ENCODE measurements around the gene CLCN5.

The CLCN5 gene

DNA sequence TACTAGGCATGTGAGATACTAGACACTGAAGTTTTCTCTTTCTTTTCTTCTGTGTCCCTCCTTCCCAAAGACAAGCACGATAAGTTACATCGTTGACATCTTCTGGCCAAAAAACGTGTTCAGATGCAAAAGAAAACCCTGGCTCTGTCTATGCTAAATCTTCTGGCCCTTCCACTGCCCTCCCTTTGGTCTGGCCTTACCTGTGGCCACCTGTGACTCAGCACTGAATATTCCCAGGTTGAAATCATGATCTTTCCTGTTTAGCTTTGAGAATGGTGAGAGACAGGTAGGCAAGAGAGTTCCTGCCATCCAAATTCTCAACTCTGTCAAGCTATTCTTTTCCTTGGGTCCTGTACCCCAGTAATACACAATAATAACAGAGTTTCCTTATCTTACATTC lies 12.3 kb downstream of the CLCN5 start:
- DNase-seq: no peak

DNA sequence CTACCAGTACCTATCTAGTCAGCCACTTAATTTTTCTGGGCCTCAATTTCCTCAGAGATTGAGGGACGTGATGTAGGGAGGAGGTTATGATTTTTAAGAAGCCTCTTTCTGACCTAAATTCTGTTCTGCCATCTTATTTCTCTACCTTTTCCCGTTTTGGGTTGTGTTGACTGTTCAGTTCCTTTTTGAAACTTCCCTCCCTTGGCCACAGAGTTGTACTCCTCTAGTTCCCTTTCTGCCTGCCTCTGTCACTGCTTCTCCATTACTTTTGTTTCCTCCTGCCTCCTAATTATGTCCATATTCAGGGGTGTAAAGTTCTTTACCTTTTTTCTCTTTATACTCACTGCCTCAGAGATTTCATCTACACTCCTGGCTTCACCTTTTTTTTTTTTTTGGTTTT lies 25.4 kb downstream of the CLCN5 start:
- no peak for DNase-seq

DNA sequence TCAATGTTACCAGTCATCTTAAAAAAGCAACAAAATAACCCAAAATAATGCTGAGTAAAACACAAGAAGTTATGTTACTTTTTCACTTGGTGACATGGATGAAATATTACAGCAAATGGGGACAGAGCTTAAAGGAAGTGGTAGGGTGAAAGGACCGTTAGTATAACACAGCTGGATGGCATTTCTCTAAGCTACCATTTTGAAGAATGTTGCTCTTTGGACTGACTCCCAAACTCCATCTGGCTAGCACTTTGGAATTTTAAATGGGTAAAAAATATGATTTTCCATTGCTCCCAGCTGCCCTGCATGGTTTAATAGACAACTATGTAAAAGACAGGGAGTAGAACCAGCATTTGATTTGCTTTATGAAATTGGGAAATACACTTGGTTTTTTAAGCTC lies 27.6 kb downstream of the CLCN5 start:
- DNase-seq: no peak

GRCh38 chrX:49951524-49952193 lies 29.3 kb downstream of the CLCN5 start:
- DNase-seq: no peak

DNA sequence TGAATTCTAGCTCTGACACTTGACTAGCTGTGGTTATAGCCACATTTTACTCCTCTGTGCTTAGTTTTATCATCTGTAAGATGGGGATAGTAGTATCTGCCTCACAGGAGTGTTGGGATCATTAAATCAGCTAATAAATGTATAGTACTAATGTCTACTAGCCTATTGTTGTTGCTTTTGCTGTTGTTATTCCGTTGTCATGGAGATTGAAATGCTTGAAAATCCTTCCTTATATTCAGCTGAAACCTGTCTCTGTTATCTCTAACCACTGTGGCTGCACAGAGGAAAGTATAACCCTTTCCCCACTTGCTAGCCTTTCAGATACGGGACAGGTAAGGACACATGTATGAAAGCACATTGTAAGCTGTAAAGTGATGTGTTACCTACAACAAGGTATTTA lies 33.9 kb downstream of the CLCN5 start:
- DNase-seq: no peak

GRCh38 chrX:49958727-49959485 lies 36.5 kb downstream of the CLCN5 start:
- no peak for DNase-seq

- no peak for DNase-seq
Observed at GRCh38 chrX:49959602-49960001, 37.2 kb downstream of the CLCN5 start.

- DNase-seq: no peak
Observed at GRCh38 chrX:49960061-49960460, 37.7 kb downstream of the CLCN5 start.

GRCh38 chrX:49970674-49971073 lies 48.3 kb downstream of the CLCN5 start:
- DNase-seq: no peak

DNA sequence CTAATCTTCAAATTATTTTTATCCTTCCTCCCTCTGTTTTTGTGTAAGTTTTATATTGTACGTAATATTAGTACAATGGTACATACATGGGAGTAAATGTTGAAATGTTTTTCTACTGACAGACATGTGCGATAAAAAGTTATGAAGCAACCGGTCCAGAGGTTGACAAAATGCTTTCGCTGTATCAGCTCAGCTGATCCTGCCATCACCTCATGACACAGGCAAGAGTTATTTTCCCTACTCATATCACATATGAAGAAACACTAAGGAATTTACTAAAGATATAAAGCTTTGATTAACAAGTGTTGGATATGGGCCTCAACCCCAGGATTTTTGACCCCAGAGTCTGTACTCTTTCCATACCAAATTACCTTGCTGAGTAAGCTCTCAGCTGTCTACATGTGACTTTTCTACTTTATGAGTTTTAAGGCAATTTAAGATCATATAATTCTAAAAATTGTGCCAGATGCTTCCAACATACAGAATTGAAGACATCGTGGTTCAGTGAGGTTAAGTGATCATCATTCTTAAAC lies 50.0 kb downstream of the CLCN5 start:
- DNase-seq: no peak

DNA sequence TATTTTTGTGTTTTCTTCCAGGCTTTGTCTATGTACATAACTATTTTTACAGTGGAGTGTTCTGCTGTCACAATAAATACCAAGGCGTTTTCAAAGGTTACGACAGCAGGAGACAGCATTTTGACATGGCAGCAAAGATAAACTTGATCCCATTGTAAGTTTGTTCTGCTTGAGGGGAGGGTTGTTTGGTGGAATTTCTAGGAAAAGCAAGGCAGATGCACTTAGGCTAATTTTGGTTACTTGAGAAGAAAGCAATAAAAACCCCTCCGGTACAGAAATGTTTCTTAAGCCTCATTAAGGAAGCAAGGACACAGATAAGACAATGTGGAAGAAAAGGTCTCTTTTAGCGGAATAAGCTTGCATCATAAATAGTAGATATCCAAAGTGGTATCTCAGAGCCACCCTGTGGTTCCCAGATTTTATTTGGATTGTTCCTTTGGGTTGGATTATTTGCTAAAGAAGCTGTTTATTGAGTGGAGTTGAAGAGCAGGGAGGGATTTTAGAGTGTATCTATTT lies 54.3 kb downstream of the CLCN5 start:
- no peak for DNase-seq

- DNase-seq: no peak
Observed at GRCh38 chrX:49977319-49978090, 55.1 kb downstream of the CLCN5 start.

DNA sequence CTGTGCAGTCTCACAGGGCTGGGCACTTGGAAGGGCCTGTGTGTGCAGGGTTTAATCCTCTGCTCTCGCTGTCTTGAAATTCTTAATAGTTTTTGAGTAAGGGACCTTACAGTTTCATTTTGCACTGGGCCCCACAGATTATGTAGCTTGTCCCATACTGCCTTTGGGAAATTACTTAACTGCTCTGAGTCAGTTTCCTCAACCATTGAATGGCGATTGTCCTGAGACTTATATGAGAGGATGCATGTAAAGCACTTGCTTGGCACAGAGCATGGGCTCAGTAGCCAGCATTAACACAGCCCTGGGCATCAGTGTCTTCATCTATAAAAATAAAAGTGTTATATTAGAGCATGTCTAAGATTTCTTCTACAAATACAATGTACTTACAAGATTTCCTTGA lies 55.8 kb downstream of the CLCN5 start:
- no peak for DNase-seq

GRCh38 chrX:49986058-49986457 lies 63.7 kb downstream of the CLCN5 start:
- no peak for DNase-seq

GRCh38 chrX:49987651-49988050 lies 65.3 kb downstream of the CLCN5 start:
- DNase-seq: no peak

GRCh38 chrX:49988143-49988542 lies 65.7 kb downstream of the CLCN5 start:
- no peak for DNase-seq

DNA sequence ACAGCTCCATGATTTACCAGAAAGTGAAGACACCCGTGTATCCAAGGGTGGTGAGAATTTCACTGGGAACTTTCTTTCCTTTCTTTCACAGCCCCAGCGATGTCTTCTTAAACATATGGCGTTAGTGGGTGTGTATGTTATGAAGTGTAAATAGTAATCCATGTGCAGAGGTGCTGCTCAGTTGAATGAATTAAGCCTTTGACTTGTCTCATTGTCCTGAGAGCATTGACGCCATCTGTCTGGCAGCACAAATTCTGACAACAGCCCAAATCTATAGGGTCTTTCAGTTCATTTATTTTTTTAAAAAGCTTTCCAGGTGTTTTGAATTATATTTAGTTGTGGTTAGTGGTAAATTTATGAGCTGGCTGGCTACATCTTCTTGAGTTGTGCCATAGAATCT lies 69.4 kb downstream of the CLCN5 start:
- no peak for DNase-seq

- DNase-seq: no peak
Observed at GRCh38 chrX:49992853-49993252, 70.5 kb downstream of the CLCN5 start.

DNA sequence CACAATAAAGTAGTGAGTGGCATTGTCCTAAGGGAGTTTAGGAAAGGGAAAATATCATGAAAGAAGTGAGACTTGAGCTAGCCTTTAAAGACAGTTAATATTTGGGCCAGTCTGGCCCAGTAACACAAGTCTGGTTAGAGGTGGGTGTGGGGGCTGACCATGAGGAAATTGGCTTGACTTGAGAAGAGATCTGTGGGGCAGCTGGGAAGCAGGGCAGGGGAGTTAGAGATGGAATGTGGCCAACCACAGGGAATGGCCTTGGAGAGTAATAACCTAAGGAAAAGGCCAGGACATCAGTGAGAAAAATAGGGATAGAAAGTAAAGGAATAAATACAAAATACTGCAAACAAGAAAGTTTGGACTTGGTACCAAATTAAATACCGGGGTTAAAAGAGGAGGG lies 71.3 kb downstream of the CLCN5 start:
- no peak for DNase-seq

DNA sequence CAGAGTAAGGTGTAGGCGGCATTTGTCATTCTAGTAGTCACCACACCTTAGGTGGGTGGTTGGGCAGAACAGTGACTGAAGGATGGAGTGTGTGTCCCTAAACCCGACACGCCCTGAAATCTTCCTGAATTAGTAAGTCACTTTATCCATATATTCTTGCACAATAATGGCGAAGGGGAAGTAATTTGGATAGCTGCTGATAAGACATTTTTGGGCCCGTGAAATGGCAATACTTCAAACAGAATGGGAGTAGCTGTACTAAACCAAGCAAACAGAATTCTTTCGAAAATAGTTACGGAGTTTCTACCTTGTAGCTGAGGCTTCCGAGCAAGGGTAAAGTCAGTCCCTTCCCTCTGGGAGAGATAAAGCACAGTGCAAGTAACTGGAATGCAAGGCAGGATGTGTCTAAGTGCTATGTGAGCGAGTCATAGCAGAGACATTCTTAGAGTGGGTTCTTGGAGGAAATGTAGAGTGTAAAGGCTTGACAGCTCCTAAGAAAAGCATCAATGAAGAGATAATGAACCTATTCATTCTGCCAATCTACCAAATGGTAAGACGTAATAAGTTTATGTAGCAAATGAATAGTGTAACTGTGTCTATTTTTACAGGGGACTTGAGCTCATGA lies 72.8 kb downstream of the CLCN5 start:
- no peak for DNase-seq

- no peak for DNase-seq
Observed at GRCh38 chrX:49995795-49996455, 73.5 kb downstream of the CLCN5 start.

DNA sequence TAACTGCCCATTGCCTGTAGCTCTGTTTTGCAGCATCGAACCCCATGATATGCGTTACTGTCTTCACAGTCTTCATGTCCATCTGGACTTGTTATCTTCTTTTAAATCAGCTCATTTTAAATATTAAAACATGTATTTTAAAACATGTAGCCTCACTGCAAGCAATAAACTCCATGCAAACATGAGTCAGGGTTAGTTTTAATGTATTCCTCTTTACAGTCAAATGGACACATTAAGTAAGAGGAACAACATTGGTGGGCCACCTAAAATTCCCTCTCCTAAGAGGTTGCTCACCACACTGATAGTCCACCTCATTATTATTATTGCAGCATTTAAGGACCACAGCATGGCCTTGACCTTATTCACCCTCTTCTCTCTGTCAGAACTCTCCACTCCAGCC lies 74.1 kb downstream of the CLCN5 start:
- no peak for DNase-seq
